HepG2 (cell line): ENCODE results near the gene KIAA0232.

ENCODE experiments used
- BCL3 ChIP-seq: sonication (generic); formaldehyde crosslinking; IDR thresholded peaks from 2 replicates; pipeline ENCODE4 v1.5.1; 2020; ENCODE audit warnings: mild to moderate bottlenecking, missing genetic modification reagents, moderate library complexity
- CTCF ChIP-seq: sonication (generic); formaldehyde crosslinking; IDR thresholded peaks from 2 replicates; pipeline ENCODE4 v1.5.0; 2020; ENCODE audit warnings: mild to moderate bottlenecking, missing genetic modification reagents, moderate library complexity
- MAX ChIP-seq: IDR thresholded peaks from 2 replicates; pipeline ENCODE4 v1.6.1; 2012; ENCODE audit warnings: inconsistent platforms
- MXD3 ChIP-seq: IDR thresholded peaks from 2 replicates; pipeline ENCODE4 v1.6.1; 2016; ENCODE audit warnings: mild to moderate bottlenecking, missing biosample characterization, missing genetic modification reagents
- PAX8 ChIP-seq: sonication (generic); formaldehyde crosslinking; IDR thresholded peaks from 2 replicates; pipeline ENCODE4 v1.8.0; 2022; ENCODE audit warnings: mild to moderate bottlenecking, missing genetic modification reagents, borderline replicate concordance
- SRSF9 ChIP-seq: fragments of 200-400 bp; formaldehyde crosslinking; IDR thresholded peaks from 2 replicates; pipeline ENCODE4 v1.6.1; 2018; ENCODE audit warnings: borderline replicate concordance, mild to moderate bottlenecking, low read depth, low read length; ENCODE audit not compliant: insufficient read depth, poor library complexity, severe bottlenecking
- ZBTB33 ChIP-seq: sonication (generic); formaldehyde crosslinking; IDR thresholded peaks from 2 replicates; pipeline ENCODE4 v1.4.0; 2020; ENCODE audit warnings: missing genetic modification reagents

- TF ChIP-seq MXD3 (CRISPR knock-in tag) (no peak), BCL3 (no peak), CTCF (no peak), SRSF9 (no peak), PAX8 (no peak), MAX (no peak), ZBTB33 (no peak)
Observed at GRCh38 chr4:6760865-6761264, 21.7 kb upstream of the KIAA0232 start.
